Effector memory CD8-positive, alpha-beta T cell (primary cell): ENCODE measurements around the gene ZNF423.
"Not testable (repeated sequence)": the region's sequence is repeated elsewhere in the genome, so short reads cannot be mapped to it uniquely, and the experiment has no call there.

Source experiments
- ATAC-seq: fragments of 150-1000 bp; cut with Tn5 transposase; replicated peaks from 2 replicates; pipeline ENCODE4 v1.10.0; 2021; ENCODE audit warnings: mild to moderate bottlenecking, moderate library complexity
- DNase-seq, 3 experiments: peaks; one replicate each; pipeline ENCODE4 v3.0.0; 2021
- H3K27ac Mint-ChIP-seq, 2 donors: one replicate each; pipeline ENCODE4 v1.8.0; 2022; ENCODE audit warnings: mild to moderate bottlenecking in 2 of 2, mixed read lengths in 2 of 2, moderate library complexity in 2 of 2
- H3K27me3 Mint-ChIP-seq, 2 donors: one replicate each; pipeline ENCODE4 v1.8.0; 2022; ENCODE audit warnings: mixed read lengths in 2 of 2
- H3K36me3 Mint-ChIP-seq: one replicate; pipeline ENCODE4 v1.8.0; 2022; ENCODE audit warnings: mild to moderate bottlenecking, moderate library complexity, mixed read lengths; ENCODE audit not compliant: insufficient read depth
- H3K4me1 Mint-ChIP-seq, 2 donors: one replicate each; pipeline ENCODE4 v1.8.0; 2022; ENCODE audit warnings: low read depth in 2 of 2, mixed read lengths in 2 of 2
- H3K4me3 Mint-ChIP-seq, 2 donors: one replicate each; pipeline ENCODE4 v1.8.0; 2022; ENCODE audit warnings: mild to moderate bottlenecking in 2 of 2, mixed read lengths in 2 of 2, moderate library complexity in 2 of 2
- H3K9me3 Mint-ChIP-seq, 2 donors: one replicate each; pipeline ENCODE4 v1.8.0; 2022; ENCODE audit warnings: mixed read lengths in 2 of 2

ZNF423 gene

DNA sequence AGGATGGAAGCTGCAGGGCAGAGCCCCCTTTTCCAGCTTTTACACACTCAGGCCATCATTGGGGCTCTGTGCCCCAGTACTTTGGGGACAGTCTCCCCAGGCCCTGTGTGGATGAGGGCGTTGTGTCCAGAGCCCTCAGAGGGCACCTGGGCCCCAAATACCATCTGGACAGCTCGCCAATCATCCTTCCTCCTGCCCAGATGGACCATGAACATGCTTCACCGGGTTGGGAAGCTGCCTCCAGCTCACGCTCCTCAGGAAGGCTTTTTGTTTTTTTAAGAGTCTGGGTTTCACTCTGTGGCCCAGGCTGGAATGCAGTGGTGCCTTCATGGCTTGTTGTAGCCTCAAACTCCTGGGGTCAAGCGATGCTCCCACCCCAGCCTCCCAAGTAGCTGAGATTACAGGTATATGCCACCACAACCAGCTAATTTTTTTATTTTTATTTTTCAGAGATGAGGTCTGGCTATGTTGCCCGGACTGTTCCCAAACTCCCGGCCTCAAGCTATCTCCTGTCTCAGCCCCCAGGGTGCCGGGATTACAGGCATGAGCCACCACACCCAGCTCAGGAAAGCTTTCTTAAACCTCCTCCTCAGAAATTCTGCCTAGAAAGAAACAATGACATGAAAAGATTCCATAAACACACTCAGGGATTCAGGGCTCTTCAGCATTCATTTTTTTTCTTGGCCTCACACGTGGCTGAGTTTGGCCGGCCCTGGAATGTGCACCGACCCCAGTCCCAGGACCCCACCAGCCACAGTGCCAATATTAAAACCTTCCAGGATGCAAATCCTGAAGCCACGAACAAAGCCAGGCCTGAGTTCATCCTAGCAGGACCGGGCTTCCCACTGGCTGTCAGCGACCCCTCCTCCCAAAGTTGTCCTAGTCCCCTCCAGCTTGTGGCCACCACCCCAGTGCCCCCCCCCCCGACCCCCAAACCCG is 27.4 kb upstream of the ZNF423 start:
- Mint-ChIP-seq H3K9me3 (no peaks in the 10 kb centered on the region), H3K27me3 (peaks cover 58 to 93% of the 10 kb centered on the region in 2 donors), H3K4me1 (no peaks in the 10 kb centered on the region), H3K36me3 (no peaks in the 10 kb centered on the region), H3K4me3 (no peak overlapping the region), H3K27ac (no peak overlapping the region)
- no peak for ATAC-seq
- DNase-seq = no peak

DNA sequence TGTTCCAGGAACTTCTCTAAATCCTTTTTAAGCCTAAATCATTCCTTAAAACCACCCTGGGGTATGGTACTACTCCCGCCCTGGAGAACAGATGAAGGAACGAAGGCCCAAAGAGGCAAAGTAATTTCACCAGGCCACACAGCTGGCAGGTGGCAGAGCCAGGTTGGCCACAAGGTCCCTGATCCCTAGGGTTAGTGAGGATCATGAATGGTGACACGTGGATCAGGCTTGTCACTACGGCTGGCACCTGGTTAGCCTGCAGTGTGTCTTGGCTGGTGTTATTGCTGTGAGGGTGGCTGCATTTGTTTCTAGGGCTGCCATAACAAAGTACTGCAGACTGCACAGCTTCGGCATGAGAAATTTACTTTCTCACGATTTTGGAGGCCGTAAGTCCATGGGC is 26.0 kb upstream of the ZNF423 start:
- Mint-ChIP-seq H3K27ac (no peak overlapping the region), H3K9me3 (no peaks in the 10 kb centered on the region), H3K36me3 (no peaks in the 10 kb centered on the region), H3K4me1 (no peaks in the 10 kb centered on the region), H3K4me3 (no peak overlapping the region), H3K27me3 (peaks cover 65 to 98% of the 10 kb centered on the region in 2 donors)
- DNase-seq (no peak), ATAC-seq (no peak)

DNA sequence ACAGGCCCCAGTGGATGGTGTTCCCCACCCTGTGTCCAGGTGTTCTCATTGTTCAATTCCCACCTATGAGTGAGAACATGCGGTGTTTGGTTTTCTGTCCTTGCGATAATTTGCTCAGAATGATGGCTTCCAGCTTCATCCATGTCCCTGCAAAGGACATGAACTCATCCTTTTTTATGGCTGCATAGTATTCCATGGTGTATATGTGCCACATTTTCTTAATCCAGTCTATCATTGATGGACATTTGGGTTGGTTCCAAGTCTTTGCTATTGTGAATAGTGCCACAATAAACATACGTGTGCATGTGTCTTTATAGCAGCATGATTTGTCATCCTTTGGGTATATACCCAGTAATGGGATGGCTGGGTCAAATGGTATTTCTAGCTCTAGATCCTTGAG is 22.6 kb upstream of the ZNF423 start:
- ATAC-seq, H3K4me1 Mint-ChIP-seq, H3K36me3 Mint-ChIP-seq, H3K9me3 Mint-ChIP-seq, H3K4me3 Mint-ChIP-seq, DNase-seq, H3K27ac Mint-ChIP-seq: not testable (repeated sequence)
- H3K27me3 Mint-ChIP-seq = peaks cover 69 to 90% of the 10 kb centered on the region in 2 donors

DNA sequence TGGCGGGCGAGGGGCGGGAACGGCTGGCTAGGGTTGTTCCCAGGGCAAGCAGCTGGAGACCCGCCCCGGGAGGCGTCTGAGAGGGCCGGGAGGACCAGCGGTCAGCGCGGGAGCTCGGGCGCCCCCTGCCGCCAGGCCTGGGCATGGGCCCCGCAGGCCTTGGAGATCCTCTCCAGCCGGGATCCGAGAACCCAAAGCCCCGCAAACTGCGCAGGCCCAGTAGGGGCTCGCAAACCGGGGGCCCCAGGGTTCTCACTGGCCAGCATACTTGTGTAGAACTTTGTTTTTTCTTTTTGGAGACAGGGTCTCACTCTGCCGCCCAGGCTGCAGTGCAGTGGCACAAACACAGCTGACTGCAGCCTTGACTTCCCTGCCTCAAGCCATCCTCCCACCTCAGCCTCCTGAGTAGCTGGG is 20.8 kb upstream of the ZNF423 start:
- no peak for ATAC-seq

DNA sequence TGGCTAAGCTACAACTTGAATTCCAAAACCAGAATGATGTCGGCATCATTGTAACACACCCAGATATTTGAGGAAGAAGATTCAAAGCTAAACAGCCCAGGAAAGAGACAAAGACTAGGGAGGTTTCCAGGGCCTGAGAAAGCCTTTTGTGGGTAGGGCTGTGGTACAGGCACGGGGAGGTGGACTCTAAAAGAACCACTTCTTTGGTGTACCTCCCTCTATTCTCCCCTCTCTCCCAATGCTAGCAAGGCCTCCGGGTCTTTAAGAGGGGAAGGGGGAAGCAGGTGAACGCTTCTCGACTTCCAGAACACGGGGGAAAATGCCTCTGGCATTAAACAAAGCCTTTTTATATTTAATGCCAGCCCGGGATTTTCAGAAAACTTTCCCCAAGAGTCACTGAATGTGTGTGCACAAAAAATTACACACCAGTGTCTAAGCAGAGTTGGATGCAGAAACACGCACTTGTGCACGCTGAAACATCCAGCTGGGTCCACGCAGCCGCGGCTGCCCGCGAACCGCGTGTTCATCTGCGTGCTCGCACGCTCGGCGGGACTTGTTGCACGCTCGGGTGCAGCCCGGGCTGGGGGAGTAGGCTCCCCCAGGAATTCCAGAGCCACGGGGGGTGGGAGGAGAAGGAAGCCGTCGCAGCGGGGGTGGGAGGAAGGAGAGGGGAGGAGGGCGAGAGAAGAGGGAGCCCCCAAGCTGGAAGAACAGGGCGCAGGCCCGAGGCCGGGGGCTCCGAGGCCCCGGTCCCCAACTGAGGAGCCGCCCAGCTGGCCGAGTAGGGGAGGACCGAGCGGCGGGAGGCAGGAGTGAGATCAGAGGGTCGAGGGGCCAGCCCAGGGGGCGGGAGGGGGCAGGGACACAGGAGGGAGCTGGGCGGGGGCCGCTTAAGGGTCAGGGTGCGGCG is 20.1 kb upstream of the ZNF423 start:
- ATAC-seq (no peak), DNase-seq (no peak)
- H3K4me1 Mint-ChIP-seq = peaks cover 0 to 2% of the 10 kb centered on the region in 2 donors
- no peaks in the 10 kb centered on the region for H3K9me3 Mint-ChIP-seq
- H3K27me3 Mint-ChIP-seq = peaks cover 55 to 75% of the 10 kb centered on the region in 2 donors
- H3K27ac Mint-ChIP-seq = no peak overlapping the region
- no peak overlapping the region for H3K4me3 Mint-ChIP-seq
- H3K36me3 Mint-ChIP-seq = no peaks in the 10 kb centered on the region

More for the DNA sequence above, 20.8 kb upstream of the ZNF423 start:
- Mint-ChIP-seq H3K4me1 (peaks cover 0 to 2% of the 10 kb centered on the region in 2 donors), H3K4me3 (no peak overlapping the region), H3K36me3 (no peaks in the 10 kb centered on the region), H3K27me3 (peaks cover 59 to 81% of the 10 kb centered on the region in 2 donors), H3K27ac (no peak overlapping the region), H3K9me3 (no peaks in the 10 kb centered on the region)
- DNase-seq = no peak

DNA sequence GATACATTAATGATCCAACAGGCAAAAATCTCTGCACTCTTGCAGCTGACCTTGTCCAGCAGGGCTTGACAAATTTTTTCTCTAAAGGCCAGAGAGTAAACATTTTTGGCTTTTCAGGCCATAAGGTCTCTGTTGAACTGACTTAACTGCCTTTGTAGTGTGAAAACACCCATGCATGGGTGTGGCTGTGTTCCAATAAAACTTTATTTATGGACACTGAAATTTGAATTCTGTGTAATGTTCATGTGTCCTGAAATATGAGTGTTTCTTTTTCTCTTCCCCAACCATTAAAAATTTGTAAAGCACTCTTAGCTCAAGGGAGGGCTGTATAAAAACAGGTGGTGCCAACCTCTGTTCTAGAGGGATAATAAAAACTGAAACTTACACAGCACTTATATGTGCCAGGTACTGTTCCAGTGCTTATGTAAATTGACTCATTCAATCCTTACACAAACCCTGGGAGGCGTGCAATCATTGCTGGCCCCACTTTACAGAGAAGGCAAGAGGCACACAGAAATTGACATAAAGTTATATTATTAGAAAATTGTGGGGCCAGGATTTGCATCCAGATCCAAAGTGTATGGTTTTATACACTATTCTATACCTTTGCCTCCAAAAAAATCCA is 18.8 kb upstream of the ZNF423 start:
- Mint-ChIP-seq H3K9me3 (no peaks in the 10 kb centered on the region), H3K4me1 (peaks cover 0 to 2% of the 10 kb centered on the region in 2 donors), H3K4me3 (no peak overlapping the region), H3K27ac (no peak overlapping the region), H3K27me3 (peaks cover 45 to 64% of the 10 kb centered on the region in 2 donors), H3K36me3 (no peaks in the 10 kb centered on the region)
- ATAC-seq (no peak), DNase-seq (no peak)

DNA sequence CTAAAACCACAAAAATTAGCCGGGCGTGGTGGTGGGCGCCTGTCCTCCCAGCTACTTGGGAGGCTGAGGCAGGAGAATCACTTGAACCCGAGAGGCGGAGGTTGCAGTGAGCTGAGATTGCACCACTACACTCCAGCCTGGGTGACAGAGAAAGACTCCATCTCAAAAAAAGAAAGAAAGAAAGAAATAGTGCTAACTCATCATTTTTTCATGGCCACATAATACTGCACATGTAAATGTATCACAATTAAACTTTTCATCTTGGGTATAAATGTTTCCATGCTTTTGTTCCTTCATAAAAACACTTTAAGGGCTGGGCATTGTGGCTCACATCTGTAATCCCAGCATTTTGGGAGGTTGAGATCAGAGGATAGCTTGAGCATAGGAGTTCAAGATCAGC is 15.9 kb upstream of the ZNF423 start:
- not testable (repeated sequence) for ATAC-seq, H3K4me3 Mint-ChIP-seq, H3K27ac Mint-ChIP-seq, DNase-seq, H3K9me3 Mint-ChIP-seq, H3K36me3 Mint-ChIP-seq, H3K4me1 Mint-ChIP-seq
- peaks cover 36 to 63% of the 10 kb centered on the region in 2 donors for H3K27me3 Mint-ChIP-seq

DNA sequence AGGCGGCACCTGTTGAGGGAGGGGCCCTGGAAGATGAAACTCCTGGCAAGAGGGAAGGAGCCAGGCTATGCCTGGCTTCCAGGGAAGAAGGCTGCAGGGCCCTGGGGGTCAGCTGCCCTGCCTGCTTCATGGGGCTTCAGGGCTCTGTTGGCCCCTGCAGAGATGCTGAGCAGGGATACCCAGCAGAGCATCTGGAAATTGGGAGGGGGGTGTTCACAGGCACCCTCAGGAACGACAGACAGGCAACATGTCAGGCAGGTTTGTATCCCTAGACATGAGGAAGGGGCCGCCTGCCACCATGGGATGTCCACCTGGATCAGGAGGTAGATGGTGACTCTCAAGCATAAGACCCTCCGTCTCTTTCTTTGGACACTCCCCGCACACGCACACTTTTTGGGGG is 13.8 kb upstream of the ZNF423 start:
- Mint-ChIP-seq H3K27ac (no peak overlapping the region), H3K4me1 (no peaks in the 10 kb centered on the region), H3K36me3 (no peaks in the 10 kb centered on the region), H3K4me3 (no peak overlapping the region), H3K27me3 (peaks cover 26 to 45% of the 10 kb centered on the region in 2 donors), H3K9me3 (no peaks in the 10 kb centered on the region)
- ATAC-seq = no peak
- DNase-seq = no peak

DNA sequence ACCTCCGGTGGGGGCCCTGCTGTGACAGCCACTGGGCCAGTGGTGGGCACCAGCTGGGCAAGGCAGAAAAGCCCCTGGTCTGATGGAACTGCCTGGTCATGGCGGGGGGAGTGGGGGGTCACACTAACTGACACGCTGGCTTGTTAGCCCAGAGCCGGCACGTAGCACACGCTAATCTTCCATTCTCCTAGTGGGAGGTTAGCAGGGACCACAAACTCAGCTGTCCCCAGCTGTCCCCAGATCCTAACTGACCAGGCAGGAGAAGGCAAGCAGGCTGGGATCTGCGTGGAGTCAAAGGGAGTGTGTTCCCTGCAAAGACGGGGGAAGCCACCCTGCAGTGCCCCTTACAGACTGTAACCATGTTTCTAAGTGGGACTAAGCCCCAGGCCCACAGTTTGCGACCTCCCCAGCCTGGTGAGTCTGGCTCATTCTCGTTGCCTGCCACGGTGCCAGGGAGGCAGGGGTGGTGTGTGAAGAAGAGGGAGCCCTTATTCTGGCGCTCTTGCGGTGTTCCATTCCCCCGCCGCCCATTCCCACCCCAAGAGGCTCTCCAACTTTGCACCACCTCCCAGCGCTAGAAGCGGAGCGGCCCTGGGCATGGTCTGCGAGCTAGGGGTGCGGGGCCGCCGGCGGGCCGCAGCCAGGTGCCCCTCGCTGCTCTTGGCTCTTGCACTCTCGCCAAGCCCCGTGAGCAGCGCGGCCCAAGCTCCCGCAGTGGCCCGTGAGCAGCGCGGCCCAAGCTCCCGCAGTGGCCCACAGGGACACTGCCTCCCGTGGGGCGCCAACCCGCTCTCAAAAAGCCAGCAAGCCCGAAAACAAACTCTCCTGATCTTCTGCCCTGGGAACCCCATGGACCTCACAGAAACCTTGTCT is 12.1 kb upstream of the ZNF423 start:
- Mint-ChIP-seq H3K4me1 (no peaks in the 10 kb centered on the region), H3K4me3 (no peak overlapping the region), H3K9me3 (no peaks in the 10 kb centered on the region), H3K27ac (no peak overlapping the region), H3K27me3 (peaks cover 18 to 34% of the 10 kb centered on the region in 2 donors), H3K36me3 (no peaks in the 10 kb centered on the region)
- no peak for DNase-seq
- ATAC-seq = no peak

DNA sequence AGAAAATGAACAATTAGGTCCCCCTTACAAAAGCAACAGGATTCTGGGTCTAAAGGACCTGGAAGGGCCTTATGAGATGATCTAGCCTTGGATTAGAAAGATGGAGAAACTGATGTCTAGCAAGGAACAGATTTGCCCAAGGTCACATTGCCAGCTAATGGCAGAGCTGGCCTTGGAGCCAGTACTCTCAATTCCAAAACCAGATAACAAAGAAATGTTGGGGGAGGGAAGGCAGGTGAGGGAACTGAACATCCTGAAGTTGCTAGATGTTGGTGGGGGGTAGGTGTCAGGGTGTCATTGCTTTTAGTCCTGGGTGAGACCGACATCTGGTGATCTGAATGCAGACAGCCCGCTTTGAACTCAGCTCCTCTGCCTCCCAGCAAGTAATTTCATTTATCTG is 11.3 kb upstream of the ZNF423 start:
- Mint-ChIP-seq H3K36me3 (no peaks in the 10 kb centered on the region), H3K9me3 (no peaks in the 10 kb centered on the region), H3K27ac (no peak overlapping the region), H3K4me3 (no peak overlapping the region), H3K4me1 (no peaks in the 10 kb centered on the region), H3K27me3 (peaks cover 18 to 29% of the 10 kb centered on the region in 2 donors)
- ATAC-seq (no peak), DNase-seq (no peak)

DNA sequence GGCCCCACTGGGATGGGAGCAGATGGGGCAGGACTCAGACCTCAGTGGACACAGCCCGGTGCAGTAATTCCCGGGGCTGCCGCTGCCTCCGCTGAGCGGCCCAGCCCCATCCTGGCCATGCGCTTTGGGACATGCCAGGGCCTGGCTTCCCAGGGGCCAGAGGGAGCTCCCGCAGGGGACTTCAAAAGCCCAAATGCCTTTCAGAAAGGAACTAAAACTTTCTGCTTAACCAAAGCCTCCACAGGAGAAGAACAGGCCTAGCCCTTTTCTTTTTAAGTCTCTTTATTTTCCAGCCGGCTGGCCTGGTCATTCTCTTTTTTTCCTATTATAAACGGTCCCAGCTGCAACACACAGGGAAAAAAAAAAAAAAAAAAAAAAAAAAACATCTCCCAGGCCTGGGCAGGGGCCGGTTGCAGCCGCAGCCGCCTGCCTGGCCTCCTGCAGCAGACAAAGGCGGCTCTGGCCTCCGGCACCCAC is 10.7 kb upstream of the ZNF423 start:
- no peaks in the 10 kb centered on the region for H3K9me3 Mint-ChIP-seq
- H3K27ac Mint-ChIP-seq = no peak overlapping the region
- ATAC-seq (no peak), DNase-seq (no peak)
- peaks cover 18 to 29% of the 10 kb centered on the region in 2 donors for H3K27me3 Mint-ChIP-seq
- no peaks in the 10 kb centered on the region for H3K4me1 Mint-ChIP-seq
- H3K4me3 Mint-ChIP-seq = no peak overlapping the region
- H3K36me3 Mint-ChIP-seq = no peaks in the 10 kb centered on the region

DNA sequence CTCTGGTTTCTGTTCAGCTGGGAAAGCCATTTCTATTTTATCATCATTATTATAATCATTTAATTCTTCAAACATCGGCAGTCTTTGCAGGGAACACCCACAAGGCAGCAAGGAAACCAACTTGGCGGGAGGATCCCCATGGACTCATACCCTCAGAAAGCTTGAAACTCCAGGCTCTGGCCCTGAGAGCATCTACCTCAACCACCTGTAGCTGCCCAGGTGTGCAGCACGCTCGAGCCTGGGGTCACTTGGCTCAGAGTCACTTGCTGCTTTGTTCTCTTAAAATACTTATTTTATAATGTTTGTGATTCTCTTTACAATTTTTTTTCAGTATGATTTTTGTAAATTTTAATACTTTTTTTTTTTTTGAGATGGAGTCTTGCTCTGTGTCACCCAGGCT is 6.8 kb upstream of the ZNF423 start:
- H3K4me1 Mint-ChIP-seq = peaks cover 2 to 3% of the 10 kb centered on the region in 2 donors
- ATAC-seq = no peak
- peaks cover 14 to 33% of the 10 kb centered on the region in 2 donors for H3K27me3 Mint-ChIP-seq

More for the DNA sequence above, 6.8 kb upstream of the ZNF423 start:
- no peak for DNase-seq
- Mint-ChIP-seq H3K36me3 (no peaks in the 10 kb centered on the region), H3K4me3 (no peak overlapping the region), H3K27ac (no peak overlapping the region), H3K9me3 (no peaks in the 10 kb centered on the region)
